ENCODE measurements around the gene ARSJ. TPM values are rescaled to one million over a fixed set of nuclear protein-coding genes. Genes with fewer than 3 reads are reported as not detected.

ARSJ gene
- total RNA-seq, 1 experiment from 2014 or later, result not detected

Other genes with a start within 250 kb of the ARSJ start
- gene CAMK2D, start 217.9 kb downstream of the ARSJ start, total RNA-seq (2014; rRNA removed; shearing (Covaris generic); ENCODE audit: low replicate concordance), result 114 and 165 TPM in 2 replicates